Left ventricle myocardium inferior (tissue), 1 donor: ENCODE results near the gene RAF1. TPM values are rescaled to one million over a fixed set of nuclear protein-coding genes. Genes with fewer than 3 reads are reported as not detected.

Experiments used
- DNase-seq: peaks from one replicate; pipeline ENCODE4 v3.0.0-alpha.2; 2020
- H3K27ac ChIP-seq: fragments of 200-600 bp; replicated peaks from 2 replicates; pipeline ENCODE4 v1.8.0; 2021
- H3K27me3 ChIP-seq: fragments of 200-600 bp; 2 replicates; pipeline ENCODE4 v1.8.0; 2021; ENCODE audit warnings: low read depth
- H3K36me3 ChIP-seq: fragments of 200-600 bp; 2 replicates; pipeline ENCODE4 v1.8.0; 2021
- H3K4me1 ChIP-seq: fragments of 200-600 bp; 2 replicates; pipeline ENCODE4 v1.8.0; 2021
- H3K4me3 ChIP-seq: fragments of 200-600 bp; 2 replicates; pipeline ENCODE4 v1.8.0; 2021; ENCODE audit warnings: mild to moderate bottlenecking, moderate library complexity
- H3K9me3 ChIP-seq: fragments of 200-600 bp; replicated peaks from 2 replicates; pipeline ENCODE4 v1.8.0; 2021
- intact Hi-C: fragments of 100-400 bp; cut with micrococcal nuclease; formaldehyde crosslinking; loops from one replicate; pipeline ENCODE4 v1.11.0; 2022
- total RNA-seq: library from RNA; stranded (reverse); fragmentation: NEBNext Ultra II Directional; extraction: Animal tissue kit (Norgen Biotek cat#: 25700); gene quantifications from one replicate; pipeline ENCODE4 v1.2.1, GENCODE V29; 2021
- TF ChIP-seq, protein P1 (sequence below): fragments of 200-600 bp; IDR thresholded peaks from 2 replicates; pipeline ENCODE4 v1.8.0; 2021; ENCODE audit warnings: antibody characterized with exemption, mild to moderate bottlenecking, borderline replicate concordance
- donor health status: DM: no; HTN: yes; CAD: no; lungs with severe emphysema.

RAF1 gene
- total RNA-seq, 1 donor from 2014 or later = 137 TPM

DNA sequence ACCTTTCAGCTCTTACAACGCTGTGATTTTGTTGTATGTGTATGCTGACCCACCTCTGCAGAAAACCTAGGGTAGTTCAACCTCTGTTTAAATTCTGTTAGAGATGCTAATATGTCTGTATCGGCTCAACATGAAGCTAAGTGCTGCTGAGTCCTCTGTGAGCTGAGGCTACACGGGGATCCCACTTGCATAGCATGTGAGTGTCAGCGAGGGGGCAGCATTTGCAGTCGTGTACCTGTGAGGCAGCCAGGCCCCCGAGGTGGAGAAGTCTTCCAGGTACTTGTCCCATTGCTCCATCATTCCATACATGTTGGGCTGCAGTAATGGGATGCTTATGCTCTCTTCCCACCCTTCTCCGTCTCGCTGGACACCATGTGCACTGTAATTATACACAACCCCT, 122.3 kb downstream of the RAF1 start:
- no peak overlapping the region for H3K4me3 ChIP-seq
- no peaks in the 10 kb centered on the region for H3K4me1 ChIP-seq
- TF ChIP-seq, protein P1, sequence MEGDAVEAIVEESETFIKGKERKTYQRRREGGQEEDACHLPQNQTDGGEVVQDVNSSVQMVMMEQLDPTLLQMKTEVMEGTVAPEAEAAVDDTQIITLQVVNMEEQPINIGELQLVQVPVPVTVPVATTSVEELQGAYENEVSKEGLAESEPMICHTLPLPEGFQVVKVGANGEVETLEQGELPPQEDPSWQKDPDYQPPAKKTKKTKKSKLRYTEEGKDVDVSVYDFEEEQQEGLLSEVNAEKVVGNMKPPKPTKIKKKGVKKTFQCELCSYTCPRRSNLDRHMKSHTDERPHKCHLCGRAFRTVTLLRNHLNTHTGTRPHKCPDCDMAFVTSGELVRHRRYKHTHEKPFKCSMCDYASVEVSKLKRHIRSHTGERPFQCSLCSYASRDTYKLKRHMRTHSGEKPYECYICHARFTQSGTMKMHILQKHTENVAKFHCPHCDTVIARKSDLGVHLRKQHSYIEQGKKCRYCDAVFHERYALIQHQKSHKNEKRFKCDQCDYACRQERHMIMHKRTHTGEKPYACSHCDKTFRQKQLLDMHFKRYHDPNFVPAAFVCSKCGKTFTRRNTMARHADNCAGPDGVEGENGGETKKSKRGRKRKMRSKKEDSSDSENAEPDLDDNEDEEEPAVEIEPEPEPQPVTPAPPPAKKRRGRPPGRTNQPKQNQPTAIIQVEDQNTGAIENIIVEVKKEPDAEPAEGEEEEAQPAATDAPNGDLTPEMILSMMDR = peak; percentile 50
- no peak overlapping the region for H3K27ac ChIP-seq
- peaks cover 17% of the 10 kb centered on the region for H3K36me3 ChIP-seq
- no peak for DNase-seq
- intact Hi-C loops = no loop called here
- H3K9me3 ChIP-seq = no peaks in the 10 kb centered on the region
- H3K27me3 ChIP-seq = no peaks in the 10 kb centered on the region

DNA sequence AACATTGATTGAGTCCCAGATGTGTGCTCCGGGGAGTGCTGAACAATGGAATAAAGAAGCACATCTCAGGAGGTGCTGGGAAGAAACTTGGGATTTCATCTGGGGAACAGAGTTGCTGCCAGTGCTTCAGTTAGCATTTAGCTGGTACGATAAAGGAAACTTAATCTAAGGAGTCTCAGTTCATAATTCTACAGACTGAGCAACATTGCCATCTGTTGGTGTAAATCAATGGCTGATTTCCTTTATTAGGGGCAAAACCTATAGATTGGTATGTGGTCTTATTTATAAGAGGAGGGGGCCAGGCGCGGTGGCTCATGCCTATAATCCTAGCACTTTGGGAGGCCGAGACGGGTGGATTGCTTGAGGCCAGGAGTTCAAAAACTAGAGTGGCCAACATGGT, 127.5 kb downstream of the RAF1 start:
- Histone ChIP-seq H3K36me3 (peaks cover 40% of the 10 kb centered on the region), H3K4me3 (no peak overlapping the region), H3K27ac (no peak overlapping the region), H3K27me3 (no peaks in the 10 kb centered on the region), H3K9me3 (no peaks in the 10 kb centered on the region), H3K4me1 (no peaks in the 10 kb centered on the region)
- TF ChIP-seq, protein P1 = peak; percentile 42
- no peak for DNase-seq
- intact Hi-C loops = no loop called here

Other genes with a start within 250 kb of the RAF1 start
- 22.5 TPM for gene TSEN2, start 179.6 kb downstream of the RAF1 start, total RNA-seq
- 1.8 TPM for gene MKRN2OS, start 118.6 kb downstream of the RAF1 start, total RNA-seq
- 34.3 TPM for gene MKRN2, start 107.0 kb downstream of the RAF1 start, total RNA-seq
- 4.5 TPM for gene TMEM40, start 95.1 kb upstream of the RAF1 start, total RNA-seq
- gene CAND2, start 132.6 kb upstream of the RAF1 start, total RNA-seq = 76.2 TPM
- gene RPL32, start 177.4 kb upstream of the RAF1 start, total RNA-seq = 880 TPM